Myometrial cell (primary cell): Measurements from ENCODE around the gene C4BPB. TPM values are rescaled to one million over a fixed set of nuclear protein-coding genes. Genes with fewer than 3 reads are reported as not detected.

ENCODE experiments used
- total RNA-seq: library from RNA; depleted of rRNA; stranded (reverse); fragments of >200 nt; gene quantifications from 2 replicates; pipeline ENCODE4 v1.2.3, GENCODE V29; 2015

C4BPB gene
- total RNA-seq: not detected in 2 replicates

GRCh38 chr1:207088701-207089626, at the start of gene C4BPB:
TSS of gene C4BPB (plus strand) at chr1:207088860. CDS start at chr1:207089532, 672 bp downstream.

GRCh38 chr1:207051191-207051943, 37.3 kb upstream of the C4BPB start, which contains the start of gene YOD1:
TSS of gene YOD1 (minus strand) at chr1:207051208. CDS start at chr1:207051030, 178 bp downstream.

GRCh38 chr1:207052911-207053769, 35.5 kb upstream of the C4BPB start, which contains the start of gene PFKFB2:
TSS of gene PFKFB2 (plus strand) at chr1:207053275. CDS start at chr1:207054718, 1,443 bp downstream.

GRCh38 chr1:207103892-207104373, 15.3 kb downstream of the C4BPB start, which contains the start of gene C4BPA:
TSS of gene C4BPA (plus strand) at chr1:207104233. CDS start at chr1:207113026, 8,793 bp downstream.

Other genes starting within 250 kb of the C4BPB start
- gene IL20, start 223.2 kb upstream of the C4BPB start, total RNA-seq: not detected in 2 replicates
- gene IL24, start 191.4 kb upstream of the C4BPB start, total RNA-seq: 1.6 TPM in 1 of 2 replicates, not detected in the other
- gene FCMR, start 166.9 kb upstream of the C4BPB start, total RNA-seq: 1.2 TPM in 1 of 2 replicates, not detected in the other
- under 0.01 TPM in 1 of 2 replicates, not detected in the other for gene PIGR, start 142.4 kb upstream of the C4BPB start, total RNA-seq
- gene FCAMR, start 118.4 kb upstream of the C4BPB start, total RNA-seq: not detected in 2 replicates
- gene C1orf116, start 56.1 kb upstream of the C4BPB start, total RNA-seq: not detected in 2 replicates
- gene YOD1, start 37.7 kb upstream of the C4BPB start, total RNA-seq: 2.6 and 5.0 TPM in 2 replicates
- gene PFKFB2, start 35.6 kb upstream of the C4BPB start, total RNA-seq: 1.2 TPM in 2 replicates
- not detected in 2 replicates for gene C4BPA, start 15.4 kb downstream of the C4BPB start, total RNA-seq
- gene CD55, start 232.8 kb downstream of the C4BPB start, total RNA-seq: 11.5 and 14.7 TPM in 2 replicates